COLO668 (cell line): ENCODE data around the gene ATPAF2.

Experiments used
- DNase-seq: peaks from one replicate; lab custom pipeline; 2025; ENCODE audit not compliant: unreplicated experiment; lab: John Stamatoyannopoulos, UW

Gene ATPAF2

GRCh38 chr17:18038861-18039534 is at the start of gene ATPAF2, which contains the start of gene GID4:
Gene ATPAF2 (minus strand): TSS chr17:18039168. CDS start chr17:18039013, 155 bp downstream.
Gene GID4 (plus strand): TSS chr17:18039408. CDS start chr17:18039465, 57 bp downstream.
- peak; percentile 98 for DNase-seq

GRCh38 chr17:18087610-18088491 is 48.9 kb upstream of the ATPAF2 start, which contains the start of gene DRG2:
Gene DRG2 (plus strand): TSS chr17:18087948. CDS start chr17:18088024, 76 bp downstream.
- DNase-seq = peak; percentile 88

GRCh38 chr17:18084256-18084655 is 45.3 kb upstream of the ATPAF2 start:
- no peak for DNase-seq

- no peak for DNase-seq
These were observed 40.6 kb upstream of the ATPAF2 start for GRCh38 chr17:18079543-18079942.

GRCh38 chr17:18076936-18077335 is 38.0 kb upstream of the ATPAF2 start:
- no peak for DNase-seq

- DNase-seq = no peak
These were observed 35.8 kb upstream of the ATPAF2 start for GRCh38 chr17:18074566-18075272.

GRCh38 chr17:18071751-18072150 is 32.8 kb upstream of the ATPAF2 start:
- DNase-seq = no peak

- no peak for DNase-seq
These were observed 31.9 kb upstream of the ATPAF2 start for GRCh38 chr17:18070861-18071340.

GRCh38 chr17:18069101-18069500 is 30.1 kb upstream of the ATPAF2 start:
- no peak for DNase-seq

GRCh38 chr17:18066866-18067265 is 27.9 kb upstream of the ATPAF2 start:
- no peak for DNase-seq

- no peak for DNase-seq
These were observed 26.6 kb upstream of the ATPAF2 start for GRCh38 chr17:18065546-18065945.

GRCh38 chr17:18064053-18064452 is 25.1 kb upstream of the ATPAF2 start:
- no peak for DNase-seq

- DNase-seq = no peak
These were observed 20.3 kb upstream of the ATPAF2 start for GRCh38 chr17:18059283-18059682.

- DNase-seq = no peak
These were observed 17.2 kb upstream of the ATPAF2 start for GRCh38 chr17:18056214-18056613.

GRCh38 chr17:18055597-18055996 is 16.6 kb upstream of the ATPAF2 start:
- DNase-seq = no peak

- no peak for DNase-seq
These were observed 6.9 kb upstream of the ATPAF2 start for GRCh38 chr17:18045691-18046350.

- DNase-seq = no peak
These were observed 5.6 kb upstream of the ATPAF2 start for GRCh38 chr17:18044609-18045008.

- no peak for DNase-seq
These were observed 4.5 kb upstream of the ATPAF2 start for GRCh38 chr17:18043491-18043890.

GRCh38 chr17:18042983-18043382 is 4.0 kb upstream of the ATPAF2 start:
- no peak for DNase-seq

GRCh38 chr17:18041776-18042175 is 2.8 kb upstream of the ATPAF2 start:
- DNase-seq = no peak
